ENCODE data around the gene NFASC. TPM values are rescaled to one million over a fixed set of nuclear protein-coding genes. Genes with fewer than 3 reads are reported as not detected.

Gene NFASC
- total and polyA plus RNA-seq, 12 donors = 4.8 to 76.7 (median 44.8) TPM

DNA sequence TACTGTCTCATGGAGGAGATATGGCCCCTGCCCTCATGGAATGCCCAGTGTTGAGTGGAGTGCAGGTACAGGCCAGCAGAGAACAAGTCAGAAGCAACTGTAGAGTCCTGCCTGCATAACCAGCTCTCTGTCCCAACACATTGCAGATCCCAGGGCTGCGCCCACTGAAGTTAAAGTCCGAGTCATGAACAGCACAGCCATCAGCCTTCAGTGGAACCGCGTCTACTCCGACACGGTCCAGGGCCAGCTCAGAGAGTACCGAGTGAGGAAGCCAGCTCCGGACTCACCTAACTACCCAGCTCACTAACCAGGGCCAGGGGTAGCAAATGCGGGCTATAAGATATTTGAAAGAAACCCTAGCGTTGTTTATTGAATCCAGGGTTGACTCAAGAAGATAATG lies 113.2 kb downstream of the NFASC start:
- Histone ChIP-seq H3K27me3 (no peaks in the 10 kb centered on the region), H3K27ac (no peak overlapping the region), H3K36me3 (replicated peaks in 1 of 2) (peaks cover 0 to 22% of the 10 kb centered on the region in 2 donors), H3K4me1 (replicated peaks in 1 of 2) (no peaks in the 10 kb centered on the region), H3K9me3 (replicated peaks in 1 of 3) (no peaks in the 10 kb centered on the region), H3K4me3 (no peak overlapping the region)
- WGBS, 4 donors = 91 to 96% (median 95%) methylated on average over 8 to 10 of the region's 10 CpGs
- TF ChIP-seq, protein P1, sequence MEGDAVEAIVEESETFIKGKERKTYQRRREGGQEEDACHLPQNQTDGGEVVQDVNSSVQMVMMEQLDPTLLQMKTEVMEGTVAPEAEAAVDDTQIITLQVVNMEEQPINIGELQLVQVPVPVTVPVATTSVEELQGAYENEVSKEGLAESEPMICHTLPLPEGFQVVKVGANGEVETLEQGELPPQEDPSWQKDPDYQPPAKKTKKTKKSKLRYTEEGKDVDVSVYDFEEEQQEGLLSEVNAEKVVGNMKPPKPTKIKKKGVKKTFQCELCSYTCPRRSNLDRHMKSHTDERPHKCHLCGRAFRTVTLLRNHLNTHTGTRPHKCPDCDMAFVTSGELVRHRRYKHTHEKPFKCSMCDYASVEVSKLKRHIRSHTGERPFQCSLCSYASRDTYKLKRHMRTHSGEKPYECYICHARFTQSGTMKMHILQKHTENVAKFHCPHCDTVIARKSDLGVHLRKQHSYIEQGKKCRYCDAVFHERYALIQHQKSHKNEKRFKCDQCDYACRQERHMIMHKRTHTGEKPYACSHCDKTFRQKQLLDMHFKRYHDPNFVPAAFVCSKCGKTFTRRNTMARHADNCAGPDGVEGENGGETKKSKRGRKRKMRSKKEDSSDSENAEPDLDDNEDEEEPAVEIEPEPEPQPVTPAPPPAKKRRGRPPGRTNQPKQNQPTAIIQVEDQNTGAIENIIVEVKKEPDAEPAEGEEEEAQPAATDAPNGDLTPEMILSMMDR (IDR thresholded peaks at IDR 0.05) = no peak
- no peak for TF ChIP-seq POLR2A (IDR thresholded peaks at IDR 0.05)
- no peak for DNase-seq
- intact Hi-C loops (cut with DNase I) = no loop called here

- intact Hi-C loops (cut with DNase I) = no loop called here
- peaks cover 0 to 19% of the 10 kb centered on the region in 2 donors for H3K36me3 ChIP-seq (replicated peaks in 1 of 2)
- no peaks in the 10 kb centered on the region for H3K9me3 ChIP-seq (replicated peaks in 1 of 3)
- no peak for TF ChIP-seq POLR2A (IDR thresholded peaks at IDR 0.05)
- TF ChIP-seq, protein P1 (IDR thresholded peaks at IDR 0.05) = no peak
- no peak overlapping the region for H3K4me3 ChIP-seq
- H3K27me3 ChIP-seq = no peaks in the 10 kb centered on the region
- no peak overlapping the region for H3K27ac ChIP-seq
- 83 to 89% (median 84%) methylated on average over 8 of the region's 8 CpGs for WGBS, 4 donors
- no peak for DNase-seq
- H3K4me1 ChIP-seq (replicated peaks in 1 of 2) = no peaks in the 10 kb centered on the region
Measured at GRCh38 chr1:204984499-204984898, 113.8 kb downstream of the NFASC start.

- H3K36me3 ChIP-seq (replicated peaks in 1 of 2) = peaks cover 0 to 17% of the 10 kb centered on the region in 2 donors
Measured at GRCh38 chr1:204986181-204986580, 115.5 kb downstream of the NFASC start.

GRCh38 chr1:204987689-204988088 lies 117.0 kb downstream of the NFASC start:
- TF ChIP-seq, protein P1 (IDR thresholded peaks at IDR 0.05) = no peak
- TF ChIP-seq POLR2A (IDR thresholded peaks at IDR 0.05) = no peak
- Histone ChIP-seq H3K4me1 (replicated peaks in 1 of 2) (no peaks in the 10 kb centered on the region), H3K27ac (no peak overlapping the region), H3K36me3 (replicated peaks in 1 of 2) (peaks cover 0 to 17% of the 10 kb centered on the region in 2 donors), H3K4me3 (no peak overlapping the region), H3K27me3 (no peaks in the 10 kb centered on the region), H3K9me3 (replicated peaks in 1 of 3) (no peaks in the 10 kb centered on the region)
- no peak for DNase-seq
- WGBS, 4 donors = 75 to 88% (median 83%) methylated on average over 2 to 3 of the region's 3 CpGs
- intact Hi-C loops (cut with DNase I) = no loop called here

More at GRCh38 chr1:204986181-204986580, 115.5 kb downstream of the NFASC start:
- Histone ChIP-seq H3K9me3 (replicated peaks in 1 of 3) (no peaks in the 10 kb centered on the region), H3K27me3 (no peaks in the 10 kb centered on the region), H3K4me3 (no peak overlapping the region), H3K4me1 (replicated peaks in 1 of 2) (no peaks in the 10 kb centered on the region), H3K27ac (no peak overlapping the region)
- intact Hi-C loops (cut with DNase I) = no loop called here
- TF ChIP-seq POLR2A (IDR thresholded peaks at IDR 0.05) = no peak
- TF ChIP-seq, protein P1 (IDR thresholded peaks at IDR 0.05) = no peak
- 76 to 95% (median 83%) methylated on average over 15 to 17 of the region's 17 CpGs for WGBS, 4 donors
- DNase-seq = no peak

Data from adrenal gland (tissue), 12 donors.